Measurements from ENCODE around the gene SASS6. TPM values are rescaled to one million over a fixed set of nuclear protein-coding genes. Genes with fewer than 3 reads are reported as not detected.

Gene SASS6
- total and polyA plus RNA-seq, 10 of the 15 experiments (the other 5 are each of a cell fraction or from before 2014, with no cell fraction given), result 6.6 to 17.9 (median 10.2) TPM

DNA sequence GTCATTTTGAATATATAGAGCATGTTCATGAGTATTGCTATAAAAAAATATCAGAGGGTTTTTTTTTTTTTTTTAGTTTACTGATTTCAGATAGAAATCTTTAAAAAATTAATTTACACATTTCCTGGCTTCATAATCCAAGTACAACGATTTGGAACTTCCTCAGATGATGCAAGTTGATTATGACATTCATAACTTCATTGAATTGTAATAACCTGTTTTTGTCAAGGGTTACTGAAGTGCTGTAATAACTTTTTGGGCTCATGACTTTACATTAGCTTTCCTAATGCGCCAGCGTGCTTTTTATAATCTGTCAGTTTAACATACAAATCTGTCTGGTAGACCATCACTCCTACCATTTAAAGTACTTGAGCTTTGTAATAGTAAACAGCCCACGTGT lies 81.3 kb downstream of the SASS6 start:
- Histone ChIP-seq H3K79me2 (ENCODE audit: control insufficient read depth, insufficient read depth, low read length) (peaks cover 73% of the 10 kb centered on the region), H3K27me3 (replicated peaks in 1 of 2; ENCODE audit: control insufficient read depth in 2 of 2, insufficient read depth in 2 of 2, low read length in 1 of 2) (no peaks in the 10 kb centered on the region), H4K20me1 (ENCODE audit: control insufficient read depth, insufficient read depth) (no peaks in the 10 kb centered on the region), H3K9ac (ENCODE audit: control insufficient read depth, insufficient read depth, low read length) (no peak overlapping the region), H3K36me3 (ENCODE audit: control insufficient read depth in 2 of 2, insufficient read depth in 2 of 2, low read length in 1 of 2) (peaks cover 0 to 23% of the 10 kb centered on the region in 2 experiments; a peak in 3 of 4 replicates), H2AFZ (ENCODE audit: control insufficient read depth, low read depth, low read length) (no peak overlapping the region), H3K9me3 (replicated peaks; ENCODE audit: control insufficient read depth, insufficient read depth, low read length) (no peaks in the 10 kb centered on the region; the same call in 2 of the 3 replicates), H3K4me1 (ENCODE audit: control insufficient read depth, insufficient read depth, low read length) (peaks cover 13% of the 10 kb centered on the region), H3K4me3 (no peak overlapping the region), H3K4me2 (ENCODE audit: control insufficient read depth, insufficient read depth) (no peak overlapping the region), H3K27ac (ENCODE audit: control insufficient read depth, insufficient read depth) (no peak overlapping the region)
- BruUV-seq (replicated peaks), result no TSS peak
- ChIA-PET CTCF (interaction anchor here (0.6 to 1.8 kb wide), 9 partner anchors 10 to 568 kb away, joined by 3 to 5 read pairs (median 4); a partner anchor contains a TSS), POLR2A (interaction anchor here (0.9 to 2.7 kb wide), 6 partner anchors 9 to 24 kb away, joined by 3 to 14 read pairs (median 6); a partner anchor contains a TSS), RAD21 (ENCODE audit: unreplicated experiment) (interaction anchor here (0.8 to 2.1 kb wide), 5 partner anchors 8 to 214 kb away, joined by 3 to 4 read pairs (median 4); partner anchors contain the start of gene RTCA), SMC1A (ENCODE audit: uncharacterized antibody, unreplicated experiment) (interaction anchor here (0.8 to 6.8 kb wide), 6 partner anchors 9 to 36 kb away, joined by 3 to 56 read pairs (median 4); no protein-coding TSS in a partner anchor)
- TF ChIP-seq HCFC1 (IDR thresholded peaks at IDR 0.05; ENCODE audit: low read length), result no peak
- intact Hi-C loops (cut with micrococcal nuclease; ENCODE audit: unreplicated experiment) (loop anchor here (2.0 kb wide), 1 partner anchor 25 kb away; no protein-coding TSS in a partner anchor), in situ Hi-C loops (cut with MboI) (no loop called here)
- DNase-seq (ENCODE audit: low read depth, low spot score), result no peak
- no peak for FAIRE-seq
- ATAC-seq, result no peak
- WGBS (ENCODE audit: insufficient coverage, insufficient replicate concordance, low lambda C conversion rate, missing lambda C conversion rate), result 72% methylated on average over 4 of the region's 4 CpGs

GRCh38 chr1:100050139-100050538 lies 82.6 kb downstream of the SASS6 start:
- peak overlapping the region; percentile 60 for H3K27ac ChIP-seq (ENCODE audit: control insufficient read depth, insufficient read depth)
- peaks cover 0 to 19% of the 10 kb centered on the region in 2 experiments; a peak in 3 of 4 replicates for H3K36me3 ChIP-seq (ENCODE audit: control insufficient read depth in 2 of 2, insufficient read depth in 2 of 2, low read length in 1 of 2)
- no peaks in the 10 kb centered on the region; the same call in 2 of the 3 replicates for H3K9me3 ChIP-seq (replicated peaks; ENCODE audit: control insufficient read depth, insufficient read depth, low read length)
- H3K79me2 ChIP-seq (ENCODE audit: control insufficient read depth, insufficient read depth, low read length), result peaks cover 81% of the 10 kb centered on the region
- peak overlapping the region; percentile 43 for H3K9ac ChIP-seq (ENCODE audit: control insufficient read depth, insufficient read depth, low read length)
- CTCF ChIA-PET, result interaction anchor here (0.5 to 1.8 kb wide), 6 partner anchors 9 to 409 kb away, joined by 3 to 5 read pairs (median 3); no protein-coding TSS in a partner anchor
- FAIRE-seq, result no peak
- WGBS (ENCODE audit: insufficient coverage, insufficient replicate concordance, low lambda C conversion rate, missing lambda C conversion rate), result 10% methylated on average over 4 of the region's 4 CpGs
- no peak overlapping the region for H2AFZ ChIP-seq (ENCODE audit: control insufficient read depth, low read depth, low read length)
- H3K4me2 ChIP-seq (ENCODE audit: control insufficient read depth, insufficient read depth), result peak overlapping the region; percentile 76
- SMC1A ChIA-PET (ENCODE audit: uncharacterized antibody, unreplicated experiment), result interaction anchor here (1.2 to 6.8 kb wide), 4 partner anchors 11 to 80 kb away, joined by 4 to 56 read pairs (median 7); a partner anchor contains a TSS
- no peak for DNase-seq (ENCODE audit: low read depth, low spot score)
- peak; percentile 43 for ATAC-seq
- intact Hi-C loops (cut with micrococcal nuclease; ENCODE audit: unreplicated experiment), result loop anchor here (2.0 kb wide), 1 partner anchor 27 kb away; no protein-coding TSS in a partner anchor
- 0 out of 2 replicates have a peak overlapping the region, but pooled peaks have one; percentile 9 for H3K4me3 ChIP-seq
- no peaks in the 10 kb centered on the region for H3K27me3 ChIP-seq (replicated peaks in 1 of 2; ENCODE audit: control insufficient read depth in 2 of 2, insufficient read depth in 2 of 2, low read length in 1 of 2)
- no peaks in the 10 kb centered on the region for H4K20me1 ChIP-seq (ENCODE audit: control insufficient read depth, insufficient read depth)
- POLR2A ChIA-PET, result interaction anchor here (1.4 to 3.8 kb wide), 6 partner anchors 8 to 200 kb away, joined by 3 to 41 read pairs (median 14); a partner anchor contains a TSS
- BruUV-seq (replicated peaks), result no TSS peak
- in situ Hi-C loops (cut with MboI), result no loop called here
- H3K4me1 ChIP-seq (ENCODE audit: control insufficient read depth, insufficient read depth, low read length), result peaks cover 13% of the 10 kb centered on the region
- RAD21 ChIA-PET (ENCODE audit: unreplicated experiment), result interaction anchor here (0.9 to 2.1 kb wide), 3 partner anchors 26 to 216 kb away, joined by 3 to 4 read pairs (median 3); partner anchors contain the start of gene RTCA
- TF ChIP-seq RUNX3 (IDR thresholded peaks at IDR 0.05; ENCODE audit: low read length), result peak; percentile 33; the same call in 1 of the 2 replicates
- TF ChIP-seq RB1 (IDR thresholded peaks at IDR 0.05; ENCODE audit: borderline replicate concordance), result no peak
- TF ChIP-seq NR2F1 (conservative IDR thresholded peaks at IDR 0.05), result peak; percentile 56
- TF ChIP-seq ZNF24 (IDR thresholded peaks at IDR 0.05), result peak; percentile 82
- 0 out of 2 replicates have a peak, but pooled peaks have one; percentile 7 for TF ChIP-seq RAD51 (IDR thresholded peaks at IDR 0.05)
- TF ChIP-seq, protein P1, sequence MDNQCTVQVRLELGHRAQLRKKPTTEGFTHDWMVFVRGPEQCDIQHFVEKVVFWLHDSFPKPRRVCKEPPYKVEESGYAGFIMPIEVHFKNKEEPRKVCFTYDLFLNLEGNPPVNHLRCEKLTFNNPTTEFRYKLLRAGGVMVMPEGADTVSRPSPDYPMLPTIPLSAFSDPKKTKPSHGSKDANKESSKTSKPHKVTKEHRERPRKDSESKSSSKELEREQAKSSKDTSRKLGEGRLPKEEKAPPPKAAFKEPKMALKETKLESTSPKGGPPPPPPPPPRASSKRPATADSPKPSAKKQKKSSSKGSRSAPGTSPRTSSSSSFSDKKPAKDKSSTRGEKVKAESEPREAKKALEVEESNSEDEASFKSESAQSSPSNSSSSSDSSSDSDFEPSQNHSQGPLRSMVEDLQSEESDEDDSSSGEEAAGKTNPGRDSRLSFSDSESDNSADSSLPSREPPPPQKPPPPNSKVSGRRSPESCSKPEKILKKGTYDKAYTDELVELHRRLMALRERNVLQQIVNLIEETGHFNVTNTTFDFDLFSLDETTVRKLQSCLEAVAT (IDR thresholded peaks at IDR 0.05), result no peak
- TF ChIP-seq, protein P2, sequence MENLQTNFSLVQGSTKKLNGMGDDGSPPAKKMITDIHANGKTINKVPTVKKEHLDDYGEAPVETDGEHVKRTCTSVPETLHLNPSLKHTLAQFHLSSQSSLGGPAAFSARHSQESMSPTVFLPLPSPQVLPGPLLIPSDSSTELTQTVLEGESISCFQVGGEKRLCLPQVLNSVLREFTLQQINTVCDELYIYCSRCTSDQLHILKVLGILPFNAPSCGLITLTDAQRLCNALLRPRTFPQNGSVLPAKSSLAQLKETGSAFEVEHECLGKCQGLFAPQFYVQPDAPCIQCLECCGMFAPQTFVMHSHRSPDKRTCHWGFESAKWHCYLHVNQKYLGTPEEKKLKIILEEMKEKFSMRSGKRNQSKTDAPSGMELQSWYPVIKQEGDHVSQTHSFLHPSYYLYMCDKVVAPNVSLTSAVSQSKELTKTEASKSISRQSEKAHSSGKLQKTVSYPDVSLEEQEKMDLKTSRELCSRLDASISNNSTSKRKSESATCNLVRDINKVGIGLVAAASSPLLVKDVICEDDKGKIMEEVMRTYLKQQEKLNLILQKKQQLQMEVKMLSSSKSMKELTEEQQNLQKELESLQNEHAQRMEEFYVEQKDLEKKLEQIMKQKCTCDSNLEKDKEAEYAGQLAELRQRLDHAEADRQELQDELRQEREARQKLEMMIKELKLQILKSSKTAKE (IDR thresholded peaks at IDR 0.05; ENCODE audit: low read depth, poor library complexity, severe bottlenecking), result peak; percentile 37
- TF ChIP-seq BACH1 (IDR thresholded peaks at IDR 0.05; ENCODE audit: borderline replicate concordance), result peak; percentile 75; the same call in 1 of the 2 replicates

Data from GM12878 (cell line).